A549 (cell line): Measurements from ENCODE around the gene RBM44. TPM values are rescaled to one million over a fixed set of nuclear protein-coding genes. Genes with fewer than 3 reads are reported as not detected.

Experiments
- ATAC-seq, 2 experiments: fragments of 200-7000 bp in 1 of 2; fragments of >200 bp in 1 of 2; cut with Nextera tagmentation in 1 of 2; cut with Tn5 transposase in 1 of 2; 3 replicates each; pipeline versions ENCODE4 v1.8.0 to v1.9.1; 2018 to 2020; ENCODE audit warnings: mild to moderate bottlenecking in 1 of 2, moderate library complexity in 1 of 2
- CTCF ChIA-PET: fragments of 300-600 bp; sonication (Branson Sonifier 250); formaldehyde crosslinking; extraction: SDS; loops from one replicate; lab custom pipeline; 2021; ENCODE audit warnings: antibody characterized with exemption, inconsistent platforms; lab: Yijun Ruan, JAX
- POLR2A ChIA-PET: fragments of 350-600 bp; formaldehyde crosslinking; extraction: SDS; loops from one replicate; lab custom pipeline; 2021; ENCODE audit warnings: antibody characterized with exemption, inconsistent platforms; lab: Yijun Ruan, JAX
- DNase-seq, 2 experiments: peaks; one replicate each; pipeline versions ENCODE4 v3.0.0 to v3.0.0-alpha.2; 2011 to 2016; ENCODE audit warnings: low read depth in 1 of 2, low spot score in 1 of 2
- FAIRE-seq: peaks from 2 replicates; lab custom pipeline; 2011; peaks lifted over from hg19 to GRCh38; lab: Jason Lieb, UNC
- H3K27ac ChIP-seq, 2 experiments: fragments of >200 bp; sonication (Bioruptor Twin); formaldehyde crosslinking; 3 replicates each; pipeline ENCODE4 v1.5.1; 2016 to 2017
- H3K4me1 ChIP-seq: fragments of >200 bp; sonication (Bioruptor Twin); formaldehyde crosslinking; 3 replicates; pipeline ENCODE4 v1.6.1; 2016
- H3K4me2 ChIP-seq: fragments of >200 bp; sonication (Bioruptor Twin); formaldehyde crosslinking; 3 replicates; pipeline ENCODE4 v1.6.1; 2016
- H3K4me3 ChIP-seq: fragments of >200 bp; sonication (Bioruptor Twin); formaldehyde crosslinking; 3 replicates; pipeline ENCODE4 v1.5.1; 2016
- H3K9me3 ChIP-seq: fragments of >200 bp; sonication (Bioruptor Twin); formaldehyde crosslinking; 3 replicates; pipeline ENCODE4 v1.6.1; 2016
- CBX8 ChIP-seq: fragments of 200-600 bp; sonication (generic); IDR thresholded peaks from 2 replicates; pipeline ENCODE4 v1.6.1; 2016
- CEBPB ChIP-seq, 2 experiments: fragments of >200 bp in 1 of 2; sonication (Bioruptor Twin) in 1 of 2; formaldehyde crosslinking in 1 of 2; IDR thresholded peaks; 2 replicates each; pipeline ENCODE4 v1.6.1; 2012 to 2016
- CHD4 ChIP-seq: fragments of 200-600 bp; sonication (generic); IDR thresholded peaks from 2 replicates; pipeline ENCODE4 v1.6.1; 2016; ENCODE audit warnings: antibody characterized with exemption, mild to moderate bottlenecking, borderline replicate concordance
- E2F6 ChIP-seq: IDR thresholded peaks from 2 replicates; pipeline ENCODE4 v1.6.1; 2012; ENCODE audit warnings: low read depth, borderline replicate concordance
- ESRRA ChIP-seq: fragments of 150-350 bp; IDR thresholded peaks from 2 replicates; pipeline ENCODE4 v1.6.1; 2014; ENCODE audit warnings: mild to moderate bottlenecking, low read length, borderline replicate concordance
- FOSB ChIP-seq: fragments of 250-450 bp; sonication (Bioruptor Pico); IDR thresholded peaks from 2 replicates; pipeline ENCODE4 v1.5.0; 2020; ENCODE audit warnings: mild to moderate bottlenecking, moderate library complexity
- FOSL2 ChIP-seq, 2 experiments: fragments of 450-650 bp in 1 of 2; fragments of >200 bp in 1 of 2; sonication (Bioruptor Twin) in 1 of 2; formaldehyde crosslinking; IDR thresholded peaks; 2 replicates each; pipeline versions ENCODE4 v1.5.0 to v1.6.1; 2016 to 2020; ENCODE audit warnings: mild to moderate bottlenecking in 1 of 2, moderate library complexity in 1 of 2
- FOXS1 ChIP-seq: fragments of 250-450 bp; sonication (Bioruptor Pico); IDR thresholded peaks from 2 replicates; pipeline ENCODE4 v1.5.0; 2020; ENCODE audit warnings: mild to moderate bottlenecking, moderate library complexity
- HDAC2 ChIP-seq: fragments of 200-600 bp; sonication (generic); IDR thresholded peaks from 2 replicates; pipeline ENCODE4 v1.6.1; 2016
- HOXB5 ChIP-seq: fragments of 250-450 bp; sonication (Bioruptor Pico); IDR thresholded peaks from 2 replicates; pipeline ENCODE4 v1.5.0; 2020; ENCODE audit warnings: mild to moderate bottlenecking, moderate library complexity
- JUN ChIP-seq, 2 experiments: fragments of >200 bp; sonication (Bioruptor Twin); formaldehyde crosslinking; IDR thresholded peaks; 2 replicates in 1 of 2; 3 replicates in 1 of 2; pipeline ENCODE4 v1.6.1; 2016 to 2017
- MAFK ChIP-seq: fragments of 450-650 bp; IDR thresholded peaks from 2 replicates; pipeline ENCODE4 v1.6.1; 2014; ENCODE audit not compliant: partially characterized antibody
- PHF8 ChIP-seq: fragments of 200-600 bp; sonication (generic); IDR thresholded peaks from 2 replicates; pipeline ENCODE4 v1.6.1; 2016; ENCODE audit warnings: low read depth, mild to moderate bottlenecking, antibody characterized with exemption, moderate library complexity, borderline replicate concordance
- RAD21 ChIP-seq, 2 experiments: fragments of >200 bp in 1 of 2; sonication (Bioruptor Twin) in 1 of 2; formaldehyde crosslinking in 1 of 2; IDR thresholded peaks in 1 of 2; conservative IDR thresholded peaks in 1 of 2; 2 replicates in 1 of 2; 3 replicates in 1 of 2; pipeline ENCODE4 v1.6.1; 2012 to 2018; ENCODE audit warnings: inconsistent platforms in 1 of 2
- RARB ChIP-seq: fragments of 250-450 bp; sonication (Bioruptor Pico); IDR thresholded peaks from 2 replicates; pipeline ENCODE4 v1.8.0; 2021; ENCODE audit warnings: mild to moderate bottlenecking, moderate library complexity
- RNF2 ChIP-seq: fragments of 200-600 bp; sonication (generic); IDR thresholded peaks from 2 replicates; pipeline ENCODE4 v1.6.1; 2016; ENCODE audit warnings: low read depth, mild to moderate bottlenecking, antibody characterized with exemption, moderate library complexity, borderline replicate concordance
- TP53 ChIP-seq: fragments of 250-450 bp; sonication (Bioruptor Pico); IDR thresholded peaks from 2 replicates; pipeline ENCODE4 v1.5.0; 2021; ENCODE audit warnings: mild to moderate bottlenecking, moderate library complexity
- USF2 ChIP-seq: fragments of 450-650 bp; IDR thresholded peaks from 2 replicates; pipeline ENCODE4 v1.6.1; 2014; ENCODE audit warnings: antibody characterized with exemption
- ZNF302 ChIP-seq: fragments of 250-450 bp; sonication (Bioruptor Pico); IDR thresholded peaks from 2 replicates; pipeline ENCODE4 v1.9.0; 2021; ENCODE audit warnings: inconsistent platforms, mild to moderate bottlenecking, moderate library complexity
- ZSCAN20 ChIP-seq: fragments of 250-450 bp; sonication (Bioruptor Pico); IDR thresholded peaks from 2 replicates; pipeline ENCODE4 v1.8.0; 2022; ENCODE audit warnings: mild to moderate bottlenecking, moderate library complexity
- WGBS: methylation state at CpG from one replicate; pipeline ENCODE4 v1.1.6; 2017; ENCODE audit errors: missing lambda C conversion rate; 5-methylcytosine and 5-hydroxymethylcytosine counted together
- polyA plus RNA-seq, 4 experiments: library from polyadenylated mRNA; depleted of rRNA in 3 of 4; stranded (reverse); fragments of >200 nt; fragmentation: RNase III in 1 of 4; extraction: RNeasy Plus Mini Kit Qiagen cat#74134 plus additional on column Dnase treatment in 1 of 4; gene quantifications; 2 replicates in 3 of 4; 3 replicates in 1 of 4; pipeline ENCODE4 v1.2.3, GENCODE V29; 2011 to 2017
- TF ChIP-seq, protein P1 (sequence below): fragments of >200 bp; sonication (Bioruptor Twin); formaldehyde crosslinking; IDR thresholded peaks from 3 replicates; pipeline ENCODE4 v1.6.1; 2016
- TF ChIP-seq, protein P2 (sequence below): fragments of 250-450 bp; sonication (Bioruptor Pico); IDR thresholded peaks from 2 replicates; pipeline ENCODE4 v1.5.0; 2020; ENCODE audit warnings: low read depth, mild to moderate bottlenecking, moderate library complexity

The RBM44 gene
- polyA plus RNA-seq, 2 of the 4 experiments (the other 2 are of a cell fraction): 0.30 to 0.87 TPM

- H3K27ac ChIP-seq: no peak overlapping the region
- CTCF ChIA-PET: interaction anchor here (1.1 to 5.2 kb wide), 4 partner anchors 9 to 82 kb away, joined by 3 to 52 read pairs (median 15); no protein-coding TSS in a partner anchor
- no peak for TF ChIP-seq RNF2
- TF ChIP-seq E2F6: no peak
- no peak for TF ChIP-seq RARB (CRISPR knock-in tag)
- TF ChIP-seq CHD4: no peak
- TF ChIP-seq FOSB (CRISPR knock-in tag): no peak
- TF ChIP-seq HDAC2: no peak
- TF ChIP-seq RAD21 (conservative IDR thresholded peaks at IDR 0.05 in 1 of 2, IDR thresholded peaks at IDR 0.05 in 1 of 2): no peak
- no peak for TF ChIP-seq HOXB5 (CRISPR knock-in tag)
- no peak for TF ChIP-seq ESRRA
- no peak for TF ChIP-seq MAFK
- TF ChIP-seq, protein P1, sequence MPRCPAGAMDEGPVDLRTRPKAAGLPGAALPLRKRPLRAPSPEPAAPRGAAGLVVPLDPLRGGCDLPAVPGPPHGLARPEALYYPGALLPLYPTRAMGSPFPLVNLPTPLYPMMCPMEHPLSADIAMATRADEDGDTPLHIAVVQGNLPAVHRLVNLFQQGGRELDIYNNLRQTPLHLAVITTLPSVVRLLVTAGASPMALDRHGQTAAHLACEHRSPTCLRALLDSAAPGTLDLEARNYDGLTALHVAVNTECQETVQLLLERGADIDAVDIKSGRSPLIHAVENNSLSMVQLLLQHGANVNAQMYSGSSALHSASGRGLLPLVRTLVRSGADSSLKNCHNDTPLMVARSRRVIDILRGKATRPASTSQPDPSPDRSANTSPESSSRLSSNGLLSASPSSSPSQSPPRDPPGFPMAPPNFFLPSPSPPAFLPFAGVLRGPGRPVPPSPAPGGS: no peak
- no peak for TF ChIP-seq JUN (IDR thresholded peaks at IDR 0.05)
- no peak for TF ChIP-seq ZSCAN20 (CRISPR knock-in tag)
- no peak for TF ChIP-seq FOXS1 (CRISPR knock-in tag)
- no peak for TF ChIP-seq USF2
- TF ChIP-seq, protein P2, sequence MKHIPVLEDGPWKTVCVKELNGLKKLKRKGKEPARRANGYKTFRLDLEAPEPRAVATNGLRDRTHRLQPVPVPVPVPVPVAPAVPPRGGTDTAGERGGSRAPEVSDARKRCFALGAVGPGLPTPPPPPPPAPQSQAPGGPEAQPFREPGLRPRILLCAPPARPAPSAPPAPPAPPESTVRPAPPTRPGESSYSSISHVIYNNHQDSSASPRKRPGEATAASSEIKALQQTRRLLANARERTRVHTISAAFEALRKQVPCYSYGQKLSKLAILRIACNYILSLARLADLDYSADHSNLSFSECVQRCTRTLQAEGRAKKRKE: no peak
- no peak for TF ChIP-seq ZNF302 (CRISPR knock-in tag)
- no peak for TF ChIP-seq CBX8
- TF ChIP-seq CEBPB (IDR thresholded peaks at IDR 0.05): no peak
- no peak for TF ChIP-seq PHF8
- TF ChIP-seq, all 56 proteins: peak for 0
- no peak for ATAC-seq
- H3K4me3 ChIP-seq: no peak overlapping the region
- 86% methylated on average over 9 of the region's 12 CpGs for WGBS
- DNase-seq: no peak
- POLR2A ChIA-PET: no interaction called here
- no peaks in the 10 kb centered on the region for H3K9me3 ChIP-seq
- FAIRE-seq: no peak
- no peak overlapping the region for H3K4me2 ChIP-seq
- H3K4me1 ChIP-seq: no peaks in the 10 kb centered on the region
These were observed 43.8 kb upstream of the RBM44 start for GRCh38 chr2:237754626-237755248.

DNA sequence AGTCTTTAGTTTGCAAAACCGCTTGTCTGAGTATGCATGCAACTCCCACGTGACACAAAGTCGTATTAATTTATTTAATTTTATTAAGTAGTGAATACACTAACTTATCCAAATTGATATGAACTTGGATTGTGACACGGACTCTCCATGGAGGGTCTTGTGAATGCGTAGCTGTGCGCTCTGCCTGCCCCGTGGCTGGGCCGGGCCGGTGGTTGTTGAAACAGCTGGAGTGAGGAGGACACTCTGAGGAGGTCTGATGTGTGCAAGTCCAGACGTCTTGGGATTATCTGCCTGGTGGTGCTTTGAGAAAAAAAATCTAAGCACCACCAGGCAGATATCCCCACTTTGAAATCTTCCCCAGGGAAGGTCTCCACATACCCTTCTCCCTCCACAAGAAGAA is 41.0 kb upstream of the RBM44 start:
- Histone ChIP-seq H3K4me2 (no peak overlapping the region), H3K27ac (no peak overlapping the region), H3K9me3 (no peaks in the 10 kb centered on the region), H3K4me1 (no peaks in the 10 kb centered on the region), H3K4me3 (no peak overlapping the region)
- ATAC-seq (no peak), DNase-seq (no peak), FAIRE-seq (no peak)
- POLR2A ChIA-PET: no interaction called here
- TF ChIP-seq TP53 (no peak), FOSL2 (IDR thresholded peaks at IDR 0.05) (no peak), FOSL2 (CRISPR knock-in tag; IDR thresholded peaks at IDR 0.05) (no peak)
- WGBS: 93% methylated on average over 10 of the region's 10 CpGs
- CTCF ChIA-PET: interaction anchor here (5.2 kb wide), 1 partner anchor 12 kb away, joined by 52 read pairs; no protein-coding TSS in a partner anchor
